HG02885 (cell line): ENCODE results near the gene DPYD.

Experiments used
- ATAC-seq: cut with Tn5 transposase; IDR thresholded peaks from one replicate; pipeline ENCODE4 v1.9.1; 2021; ENCODE audit warnings: mild to moderate bottlenecking; ENCODE audit not compliant: unreplicated experiment, poor library complexity

Gene DPYD

DNA sequence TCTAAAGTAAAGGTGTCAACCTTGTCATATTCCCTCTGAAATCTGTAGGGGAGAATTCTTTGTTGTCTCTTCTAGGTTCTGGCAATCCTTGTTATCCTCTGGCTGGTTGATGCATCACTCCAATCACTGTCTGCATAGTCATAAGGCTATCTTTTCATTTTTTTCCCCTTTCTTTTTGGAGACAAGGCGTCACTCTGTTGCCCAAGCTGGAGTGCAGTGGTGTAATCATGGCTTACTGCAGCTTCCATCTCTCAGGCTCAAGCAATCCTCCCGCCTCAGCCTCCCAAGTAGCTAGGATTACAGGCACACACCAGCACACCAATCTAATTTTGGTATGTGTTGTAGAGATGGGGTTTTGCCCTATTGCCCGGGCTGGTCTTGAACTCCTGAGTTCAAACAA lies 12.9 kb downstream of the DPYD start:
- no peak for ATAC-seq

DNA sequence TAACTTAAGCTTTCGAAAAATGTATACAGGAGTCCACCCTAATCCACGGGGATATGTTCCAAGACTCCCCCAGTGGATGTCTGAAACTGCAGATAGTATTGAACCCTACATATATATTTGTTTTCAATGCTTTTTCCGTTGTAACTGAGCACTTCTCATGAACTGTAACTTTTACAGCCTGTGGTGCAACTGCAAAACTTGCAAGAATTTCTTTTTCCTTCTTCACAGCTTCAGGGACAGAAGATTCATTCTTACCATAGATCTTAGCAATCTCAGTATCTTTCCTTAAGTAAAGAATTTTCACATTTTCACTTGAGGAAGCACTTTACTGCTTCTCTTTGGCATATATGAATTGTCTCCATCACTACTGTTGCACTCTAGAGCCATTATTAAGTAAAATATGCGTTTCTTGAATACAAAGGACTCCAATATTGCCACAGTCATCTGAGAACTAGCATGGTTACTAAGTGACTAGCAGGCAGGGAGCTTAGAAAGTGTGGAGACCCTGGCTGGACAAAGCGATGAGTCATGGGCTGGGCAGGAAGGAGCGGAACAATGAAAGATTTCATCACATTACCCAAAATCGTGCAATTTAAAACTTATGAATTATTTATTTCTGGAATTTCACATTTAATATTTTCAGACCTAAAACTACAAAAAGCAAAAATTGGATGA lies 14.1 kb downstream of the DPYD start:
- ATAC-seq, result no peak

DNA sequence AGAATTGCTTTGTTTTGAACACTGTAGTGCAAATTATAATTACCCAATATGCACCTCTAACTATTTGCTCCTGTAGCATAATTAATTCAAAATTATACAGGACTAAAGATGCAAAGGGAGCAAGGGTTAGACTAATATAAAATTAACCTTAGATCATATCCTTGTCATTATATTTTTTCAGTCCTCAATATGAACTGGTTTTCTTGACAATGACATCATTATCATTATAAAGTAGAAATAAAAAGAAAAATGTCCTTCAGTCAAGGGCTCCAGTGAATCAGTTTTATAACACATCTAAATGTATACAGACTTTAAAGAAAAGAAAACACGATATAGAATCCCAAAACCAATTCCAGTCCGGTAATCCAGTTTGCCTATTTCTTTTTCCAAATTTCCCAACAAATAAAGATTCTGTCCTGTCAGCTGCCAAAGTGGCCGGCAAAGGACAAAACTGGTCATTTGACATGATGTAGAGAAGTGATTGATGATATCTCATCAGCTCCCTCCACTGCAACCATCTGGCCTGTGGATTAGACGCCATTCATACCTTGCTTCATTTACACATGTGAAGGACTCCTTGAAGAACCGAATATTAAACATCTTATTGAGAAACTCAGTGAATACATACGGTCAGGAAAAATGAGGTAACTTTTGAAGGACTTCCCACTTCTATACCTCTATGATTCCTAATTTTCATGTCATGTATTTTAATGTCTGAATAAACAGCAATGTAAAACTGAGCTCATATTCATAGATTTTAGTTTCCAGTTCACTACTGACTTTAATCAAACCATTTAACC lies 15.5 kb downstream of the DPYD start:
- ATAC-seq, result no peak

DNA sequence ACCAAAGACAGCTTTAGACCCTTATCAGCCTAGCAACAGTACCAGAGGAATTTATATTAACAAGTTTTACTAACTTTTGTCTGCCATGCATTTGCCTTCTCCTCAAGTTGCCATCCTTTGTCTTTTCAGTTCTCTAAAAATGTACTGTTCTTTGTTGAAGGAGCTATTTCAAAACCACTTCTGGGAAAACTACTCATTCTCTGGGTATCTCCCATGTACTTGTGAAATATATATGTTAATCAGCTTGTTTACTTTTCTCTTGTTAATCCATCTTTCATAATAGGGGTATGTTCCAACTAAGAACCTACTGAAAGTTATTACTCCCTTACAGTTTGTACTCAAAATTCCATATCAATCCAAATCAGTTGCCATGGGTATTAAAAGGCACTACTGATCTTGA lies 16.3 kb downstream of the DPYD start:
- no peak for ATAC-seq

DNA sequence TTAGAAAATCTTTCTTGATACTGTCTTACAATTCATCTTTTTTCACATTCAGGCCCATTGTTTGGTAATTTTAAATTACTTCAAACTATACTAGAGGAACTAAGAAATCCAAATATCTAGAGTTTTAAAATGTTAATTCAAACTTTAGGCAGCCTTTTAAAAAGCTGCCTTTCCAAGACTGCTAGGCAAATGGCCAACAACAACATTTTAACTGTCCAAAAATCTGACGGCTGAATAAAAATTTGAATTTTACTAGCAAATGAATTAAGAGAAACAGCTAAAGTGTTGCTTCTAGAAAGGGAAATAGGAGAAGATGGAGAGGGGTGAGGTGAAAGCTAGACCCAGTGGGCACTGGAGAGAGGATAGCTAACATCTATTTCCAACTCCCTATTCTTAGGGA lies 17.2 kb downstream of the DPYD start:
- no peak for ATAC-seq

DNA sequence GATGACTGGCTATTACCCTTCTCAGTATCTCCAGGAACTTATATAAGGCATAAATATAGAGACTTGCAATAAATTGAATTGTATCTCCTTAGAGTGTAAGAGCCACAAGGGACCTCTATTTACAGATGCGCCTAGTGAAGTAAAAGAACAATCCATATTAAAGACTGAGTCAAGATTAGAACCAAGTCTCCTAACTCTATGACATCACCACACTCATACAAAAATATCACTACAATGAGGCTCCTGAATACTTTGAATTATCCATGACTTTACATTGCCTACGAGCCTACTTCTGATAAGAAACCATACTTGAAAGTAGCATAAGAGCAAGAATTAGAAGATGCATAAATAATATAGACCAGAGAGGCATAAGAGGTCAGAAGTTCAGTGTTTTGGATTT lies 18.8 kb downstream of the DPYD start:
- ATAC-seq, result no peak

DNA sequence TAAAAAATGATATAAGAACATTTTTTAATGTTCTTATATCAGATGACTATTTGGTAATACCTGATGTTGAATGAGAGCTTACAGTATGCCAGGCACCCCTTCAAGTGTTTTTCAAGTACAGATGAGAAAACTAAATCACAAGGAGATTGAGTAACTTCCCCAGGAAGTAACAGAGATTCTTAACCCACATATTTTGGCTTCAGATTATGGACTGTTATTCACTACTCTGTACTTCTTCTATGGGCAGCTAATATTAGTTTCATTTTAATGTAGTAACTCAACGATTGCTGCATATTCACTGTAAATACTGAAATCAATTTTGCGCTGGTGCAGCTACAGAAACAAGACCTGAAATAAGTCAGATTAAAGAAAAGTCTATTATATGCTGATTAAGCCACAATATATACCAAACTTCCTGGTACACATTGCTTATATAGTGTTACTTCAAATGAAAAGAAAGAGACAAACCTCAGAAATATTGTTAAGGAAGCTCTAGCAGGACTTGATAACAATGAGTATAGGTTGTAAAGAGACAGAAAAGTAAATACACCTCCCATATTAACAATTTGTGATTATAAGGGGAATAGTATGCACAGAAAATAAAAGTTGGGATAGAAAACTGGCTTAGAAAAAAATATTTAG lies 19.7 kb downstream of the DPYD start:
- no peak for ATAC-seq

DNA sequence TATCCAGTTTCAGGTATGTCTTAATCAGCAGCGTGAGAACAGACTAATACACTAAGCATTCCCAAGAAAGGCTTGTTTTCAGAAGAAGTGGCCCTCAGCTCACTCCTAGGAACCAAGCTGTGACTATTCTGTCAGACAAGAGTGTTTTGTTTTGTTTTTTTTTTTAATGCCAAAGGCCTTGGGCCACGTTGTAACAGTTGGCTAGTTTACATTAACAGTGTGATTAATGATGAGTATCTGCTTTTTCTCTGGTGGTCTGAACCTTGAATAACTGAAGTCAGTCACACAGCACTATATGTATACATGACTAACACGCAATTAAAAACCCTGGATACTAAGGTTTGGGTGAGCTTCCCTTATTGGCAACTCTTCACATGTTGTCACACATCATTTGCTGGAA lies 21.9 kb downstream of the DPYD start:
- ATAC-seq, result no peak

DNA sequence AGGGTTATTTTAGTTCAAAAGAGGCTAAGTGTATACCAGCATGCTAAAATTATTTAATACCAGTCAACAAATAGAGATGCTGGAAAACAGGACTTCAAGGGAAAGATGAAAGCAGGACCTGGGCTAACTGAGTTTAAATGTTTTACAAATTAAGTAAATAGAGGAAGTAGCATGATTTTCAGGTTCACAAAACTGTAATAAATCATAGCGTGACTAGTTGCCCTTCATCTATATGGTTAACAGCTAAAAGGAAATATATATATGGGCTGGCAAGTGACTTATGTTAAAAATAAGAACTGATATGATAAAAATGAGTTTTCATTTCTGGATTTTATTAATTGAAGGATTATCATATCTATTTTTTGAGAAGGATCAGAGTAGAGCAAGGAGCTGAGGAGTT lies 25.6 kb downstream of the DPYD start:
- no peak for ATAC-seq

DNA sequence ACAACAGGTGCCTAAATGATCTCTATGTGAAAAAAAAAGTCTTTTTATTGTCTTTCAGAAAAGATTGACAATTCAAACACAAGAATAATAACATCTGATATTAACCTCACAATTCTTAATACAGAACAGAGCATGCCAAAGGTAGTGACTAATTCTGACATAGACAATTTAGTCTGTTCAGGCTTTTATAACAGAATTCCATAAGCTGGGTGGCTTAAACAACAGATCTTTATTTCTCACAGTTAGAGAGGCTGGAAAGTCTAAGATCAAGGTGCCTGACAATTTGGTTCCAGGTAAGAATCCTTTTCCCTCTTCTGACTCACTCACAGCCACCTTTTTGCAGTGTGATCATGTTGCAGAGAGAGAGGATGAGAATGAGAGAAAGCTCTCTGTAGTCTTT lies 27.0 kb downstream of the DPYD start:
- no peak for ATAC-seq

DNA sequence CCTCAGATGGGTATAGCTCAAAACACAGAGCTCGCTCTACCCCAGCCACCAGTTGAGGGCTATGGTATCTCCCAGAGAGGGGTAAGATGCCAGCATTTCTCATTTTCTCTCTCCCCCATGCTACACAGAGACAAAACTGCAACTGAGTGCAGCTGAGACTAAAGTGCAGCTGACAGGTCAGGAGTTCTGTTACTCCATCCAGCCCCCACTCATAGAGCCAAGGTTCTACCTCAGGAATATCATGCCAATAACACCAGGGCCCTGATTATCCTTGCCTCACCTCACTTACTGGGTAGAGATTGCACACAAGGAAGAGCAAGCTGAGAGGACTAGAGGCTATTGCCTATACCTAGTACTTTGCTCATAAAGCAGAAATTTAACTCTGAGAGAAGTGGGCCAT lies 34.6 kb downstream of the DPYD start:
- ATAC-seq, result no peak

DNA sequence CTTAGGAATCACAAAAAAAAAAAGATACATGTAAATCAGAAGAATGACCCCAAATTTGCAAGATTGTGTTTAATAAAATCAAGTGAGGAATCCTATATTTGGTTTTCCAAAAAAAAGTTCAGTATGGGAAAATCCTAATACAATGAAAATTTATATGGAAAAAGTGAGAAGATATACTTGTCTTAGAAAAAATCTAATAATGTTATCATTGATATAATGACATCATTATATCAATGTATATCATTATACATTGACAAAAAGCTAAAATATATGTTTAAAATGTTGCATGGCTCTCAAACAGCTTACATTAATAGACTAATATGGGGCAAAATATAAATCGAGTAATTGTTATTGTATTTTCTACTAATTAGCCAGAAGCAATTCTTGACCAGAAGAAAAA lies 37.0 kb downstream of the DPYD start:
- ATAC-seq, result no peak

DNA sequence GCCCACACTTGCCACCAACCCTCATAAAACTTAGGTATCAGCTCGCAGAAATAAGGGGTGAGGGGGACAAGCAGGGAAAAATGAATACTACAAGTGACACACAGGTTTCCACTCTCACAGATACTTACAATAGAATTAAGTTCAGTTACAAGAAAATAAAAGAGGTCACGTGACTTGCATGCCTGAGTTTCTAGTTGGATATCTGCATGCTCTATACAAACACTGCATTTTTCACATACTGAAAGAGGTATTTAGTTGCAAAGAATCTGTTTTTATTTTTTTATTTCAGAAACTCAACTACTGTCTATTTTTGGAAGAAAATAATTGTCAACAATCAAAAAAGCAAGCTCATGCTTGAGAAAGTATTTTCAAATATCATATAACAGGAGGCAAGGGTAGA lies 43.5 kb downstream of the DPYD start:
- ATAC-seq, result no peak

DNA sequence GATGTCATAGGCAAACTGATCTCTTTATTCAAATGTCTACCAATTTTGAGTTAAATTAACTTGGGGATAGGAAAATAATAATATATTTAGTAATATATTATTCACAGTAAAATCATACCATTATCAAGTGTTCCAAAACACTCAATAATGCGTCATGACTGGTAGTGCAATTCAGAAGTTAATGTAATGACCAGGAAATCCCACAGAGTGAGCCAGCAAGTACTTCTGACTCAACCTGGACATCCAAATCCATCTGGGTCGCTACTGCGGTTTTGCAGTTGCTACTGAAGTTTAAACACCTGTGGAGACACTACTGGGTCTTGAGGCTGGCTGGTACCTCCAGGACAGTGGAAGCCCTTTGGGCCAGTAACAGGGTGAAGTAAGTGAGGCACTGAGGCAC lies 44.8 kb downstream of the DPYD start:
- no peak for ATAC-seq

DNA sequence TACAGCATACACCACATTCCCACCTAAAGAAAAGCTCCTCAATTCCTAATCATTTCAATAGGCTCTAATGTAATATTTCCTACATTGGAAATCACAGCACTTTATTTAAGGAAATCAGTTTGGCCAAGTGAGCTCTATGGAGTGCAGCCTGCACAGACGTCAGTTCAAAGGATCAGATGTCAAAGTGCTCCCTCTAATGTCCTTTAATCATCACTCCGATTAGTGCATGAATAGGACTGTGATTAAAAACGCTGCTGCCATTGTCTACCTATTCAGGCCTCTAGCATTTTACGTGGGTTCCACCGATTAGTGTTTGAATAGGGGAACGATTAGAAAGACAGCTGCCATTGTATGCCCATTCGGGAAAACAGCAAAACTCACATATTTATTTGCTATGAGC lies 50.2 kb downstream of the DPYD start:
- ATAC-seq, result no peak

DNA sequence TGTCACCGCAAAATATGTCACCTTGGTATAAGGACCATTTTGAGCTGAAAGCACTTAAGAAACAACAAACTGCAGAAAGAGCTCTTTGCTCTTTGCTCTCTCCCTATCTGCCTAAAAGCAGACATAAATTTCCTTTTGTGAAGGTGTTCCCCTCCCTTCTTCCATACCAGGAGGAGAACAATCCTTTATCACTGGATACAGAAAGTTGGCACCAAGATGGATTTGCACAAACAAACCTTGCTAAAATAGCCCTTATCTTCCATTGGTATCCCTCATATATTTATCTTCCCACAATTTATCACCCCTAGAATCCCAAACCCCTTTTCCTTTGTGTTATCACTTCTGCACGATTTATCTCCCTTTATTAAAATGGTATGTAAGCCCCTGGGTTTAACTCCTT lies 51.4 kb downstream of the DPYD start:
- no peak for ATAC-seq

DNA sequence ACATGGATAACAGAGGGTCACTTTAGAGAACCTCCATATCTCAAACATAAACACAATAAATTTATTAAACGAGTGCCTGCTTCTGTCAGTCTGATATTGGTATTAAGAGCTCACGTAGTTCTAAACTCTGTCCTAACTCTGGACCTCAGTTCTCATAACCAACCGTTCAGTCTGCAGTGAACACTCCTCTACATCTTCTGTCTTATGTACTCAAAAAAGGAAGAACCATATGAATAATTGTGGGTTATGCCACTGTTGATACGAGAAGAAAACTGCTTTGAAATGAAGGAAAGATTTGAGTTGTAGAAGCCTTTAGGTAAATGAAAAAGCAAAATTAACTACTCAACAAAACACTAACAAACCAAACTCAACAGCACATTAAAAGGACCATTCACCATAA lies 53.7 kb downstream of the DPYD start:
- ATAC-seq, result no peak

DNA sequence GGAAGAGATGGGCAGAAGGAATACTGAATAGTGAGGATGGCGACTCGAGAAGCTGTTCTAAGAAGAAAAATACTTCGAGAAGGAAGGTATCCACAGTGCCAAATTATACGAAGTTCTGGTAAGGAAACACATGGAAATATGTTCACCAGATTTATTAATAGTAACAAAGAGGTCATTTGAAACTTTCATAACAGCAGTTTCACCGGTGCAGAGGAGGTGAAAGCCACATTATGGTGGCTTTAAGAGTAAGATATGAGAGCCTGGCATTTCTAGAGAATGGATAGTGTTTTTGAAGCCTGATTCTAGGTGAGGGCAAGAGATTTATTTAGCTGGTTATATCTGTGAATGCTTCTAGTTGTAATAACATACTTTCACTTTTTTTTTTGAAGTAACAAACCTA lies 56.2 kb downstream of the DPYD start:
- peak; percentile 55 for ATAC-seq

DNA sequence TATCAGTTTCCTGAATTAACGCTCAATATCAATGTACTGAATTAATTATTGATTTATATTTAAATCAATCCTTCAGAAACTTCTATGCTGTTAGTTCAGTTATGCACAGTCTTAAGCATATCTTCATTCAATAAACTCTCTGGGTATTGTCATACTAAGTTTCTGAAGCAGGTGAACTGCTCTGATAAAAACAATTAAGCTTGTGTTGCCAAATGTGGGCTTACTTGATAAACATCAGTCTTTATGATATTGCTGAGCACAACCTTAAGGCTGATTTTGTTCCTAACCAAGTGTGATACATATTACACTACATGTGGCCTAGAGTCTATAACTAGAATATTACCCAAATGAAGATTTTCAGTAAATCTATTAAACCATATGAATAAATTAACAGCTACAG lies 67.6 kb downstream of the DPYD start:
- ATAC-seq, result no peak

DNA sequence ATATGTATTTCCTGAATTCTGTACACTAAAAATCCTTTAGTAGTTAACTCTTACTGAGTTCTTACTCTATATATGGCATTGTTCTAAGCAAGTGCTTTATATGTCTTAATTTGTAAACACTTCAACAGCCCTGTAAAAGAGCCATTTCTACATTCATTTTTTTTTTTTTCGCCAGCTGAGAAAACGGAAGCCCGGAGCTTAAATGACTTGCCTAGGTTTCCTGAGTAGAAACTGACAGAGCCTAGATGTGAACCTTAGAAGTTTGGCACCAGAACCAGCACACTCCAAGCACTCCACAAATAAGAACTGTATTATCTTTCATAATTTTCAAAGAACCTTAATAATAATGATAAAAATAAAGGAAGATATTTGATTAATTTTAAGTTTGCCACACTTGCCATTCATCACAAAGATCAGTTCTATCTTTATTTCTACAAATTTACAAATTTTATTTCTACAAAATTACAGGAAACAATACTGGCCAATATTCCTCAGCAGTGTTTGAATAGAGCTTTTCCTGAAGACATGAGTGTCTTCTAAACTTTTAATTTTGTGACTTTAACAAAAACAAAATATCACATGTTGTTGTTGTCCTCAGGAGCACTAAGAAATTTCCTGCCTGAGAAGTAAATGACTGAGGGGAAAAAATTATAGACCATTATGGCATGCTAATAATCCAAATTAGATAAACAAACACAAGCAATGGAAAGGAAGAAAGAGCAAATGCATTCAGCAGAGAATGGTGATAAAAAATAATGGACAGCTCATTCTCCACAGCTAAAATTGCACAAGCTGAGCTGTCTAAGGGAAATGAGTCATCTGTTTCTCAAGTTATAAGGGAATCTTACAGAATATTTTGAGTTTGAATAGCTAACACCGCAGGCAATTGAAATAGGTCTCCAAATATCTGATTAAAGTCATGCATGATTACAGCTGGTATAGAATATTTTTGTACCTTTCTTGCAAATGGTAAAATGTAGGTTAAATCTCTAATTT lies 71.2 kb downstream of the DPYD start:
- ATAC-seq, result peak; percentile 53

DNA sequence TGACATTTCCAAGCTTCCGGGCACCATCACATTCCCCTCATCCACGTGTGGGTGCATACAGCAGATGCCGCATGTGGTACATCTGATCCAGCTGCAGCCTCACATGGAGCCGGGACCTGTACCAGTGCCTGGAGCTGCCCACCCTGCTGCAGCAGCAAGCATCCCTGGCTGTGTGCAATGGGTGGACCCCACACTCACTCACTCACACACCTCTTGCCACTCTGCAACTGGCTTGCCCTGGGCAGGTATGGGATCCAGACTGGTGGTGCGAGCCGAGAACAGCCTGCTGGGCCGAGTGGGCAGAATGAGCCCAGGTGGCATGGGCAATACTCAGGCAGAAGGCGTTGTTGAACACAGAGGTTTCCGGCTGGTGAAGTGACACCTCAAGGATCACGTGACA lies 75.0 kb downstream of the DPYD start:
- no peak for ATAC-seq
